Stomach (tissue), 9 donors: Measurements from ENCODE around the gene CAPN7. TPM values are rescaled to one million over a fixed set of nuclear protein-coding genes. Genes with fewer than 3 reads are reported as not detected.
"Not testable (repeated sequence)": the region's sequence is repeated elsewhere in the genome, so short reads cannot be mapped to it uniquely, and the experiment has no call there.

Source experiments
- DNase-seq, 2 donors: peaks; one replicate each; pipeline versions ENCODE4 v3.0.0 to v3.0.0-alpha.2; 2013 to 2019
- H3K27ac ChIP-seq, 5 donors: fragments of 200-600 bp in 4 of 5; sonication (generic) in 4 of 5; one replicate each; pipeline ENCODE4 v1.5.1; 2013 to 2019; ENCODE audit warnings: mild to moderate bottlenecking in 1 of 5, moderate library complexity in 1 of 5
- H3K27me3 ChIP-seq, 3 donors: fragments of 200-600 bp; sonication (generic); one replicate each; pipeline ENCODE4 v1.5.1; 2017 to 2019; ENCODE audit warnings: mixed run types in 1 of 3
- H3K36me3 ChIP-seq, 4 donors: fragments of 200-600 bp; sonication (generic); 1 replicate in 3 of 4; 2 replicates in 1 of 4; pipeline ENCODE4 v1.5.1; 2016 to 2019
- H3K4me1 ChIP-seq, 4 donors: fragments of 200-600 bp; sonication (generic); one replicate each; pipeline ENCODE4 v1.5.1; 2016 to 2019
- H3K4me3 ChIP-seq, 4 donors: fragments of 200-600 bp; sonication (generic) in 3 of 4; one replicate each; pipeline ENCODE4 v1.5.1; 2016 to 2019; ENCODE audit warnings: mild to moderate bottlenecking in 1 of 4
- H3K9me3 ChIP-seq, 4 donors: fragments of 200-600 bp; sonication (generic); one replicate each; pipeline ENCODE4 v1.5.1; 2016 to 2019
- EP300 ChIP-seq: sonication (generic); formaldehyde crosslinking; IDR thresholded peaks from one replicate; pipeline ENCODE4 v1.6.1; 2017; ENCODE audit warnings: antibody characterized with exemption
- POLR2A ChIP-seq, 4 donors: fragments of 450-650 bp; IDR thresholded peaks; one replicate each; pipeline ENCODE4 v1.6.1; 2016; ENCODE audit warnings: antibody characterized with exemption in 4 of 4, control low read depth in 2 of 4, mild to moderate bottlenecking in 1 of 4, moderate library complexity in 1 of 4
- POLR2AphosphoS5 ChIP-seq, 3 donors: sonication (generic); formaldehyde crosslinking; IDR thresholded peaks; one replicate each; pipeline ENCODE4 v1.6.1; 2016; ENCODE audit warnings: antibody characterized with exemption in 3 of 3
- WGBS, 5 donors: extraction: QIAGEN DNeasy Blood & Tissue Kit in 3 of 5; methylation state at CpG; one replicate each; pipeline versions ENCODE4 v1.1.5 to v1.1.7; 2013 to 2018; 5-methylcytosine and 5-hydroxymethylcytosine counted together
- intact Hi-C: fragments of 100-400 bp; cut with DNase I; formaldehyde crosslinking; loops from one replicate; pipeline ENCODE4 v1.15.1; 2023; ENCODE audit warnings: low total_unique reads
- polyA plus RNA-seq, 3 donors: library from polyadenylated mRNA; stranded (reverse); fragments of 200-250 nt; gene quantifications; one replicate each; pipeline ENCODE4 v1.2.3, GENCODE V29; 2013
- total RNA-seq, 5 donors: library from RNA; depleted of rRNA; stranded (reverse); fragments of >200 nt; gene quantifications; one replicate each; pipeline versions ENCODE4 v1.1.0 to v1.2.3, GENCODE V29; 2014 to 2016
- TF ChIP-seq, protein P1 (sequence below), 7 experiments: fragments of 450-650 bp in 4 of 7; fragments of 200-600 bp in 3 of 7; sonication (generic) in 3 of 7; IDR thresholded peaks; one replicate each; pipeline ENCODE4 v1.5.1; 2016 to 2019; ENCODE audit warnings: antibody characterized with exemption in 7 of 7, control low read depth in 2 of 7, mild to moderate bottlenecking in 1 of 7
- donor health status: healthy with polysubstance abuse.
- donor health status: Bipolar disorder and iron deficiency.
- donor health status: healthy.

Gene CAPN7
- total and polyA plus RNA-seq, 8 donors, result 7.7 to 483 (median 75.0) TPM

DNA sequence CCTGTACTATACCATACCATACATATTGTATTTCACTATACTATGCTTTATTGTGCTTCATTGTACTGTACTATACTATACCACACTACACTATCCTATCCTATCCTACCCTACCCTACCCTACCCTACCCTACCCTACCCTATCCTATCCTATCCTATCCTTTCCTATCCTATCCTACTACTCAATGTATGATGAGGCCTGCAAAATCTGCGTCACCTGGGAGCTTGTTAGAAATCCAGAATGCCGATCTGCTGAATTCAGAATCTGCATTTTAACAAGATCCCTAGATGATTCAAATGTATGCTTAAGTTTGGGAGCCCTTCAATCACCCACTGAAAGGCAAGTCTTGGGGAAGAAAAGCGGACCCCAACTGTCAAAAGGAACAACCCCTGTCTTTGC is 45.4 kb upstream of the CAPN7 start:
- no peaks in the 10 kb centered on the region for H3K36me3 ChIP-seq
- peaks cover 0 to 15% (median 0%) of the 10 kb centered on the region in 3 donors for H3K27me3 ChIP-seq
- no peak for DNase-seq
- H3K27ac ChIP-seq, result no peak overlapping the region
- TF ChIP-seq, protein P1, sequence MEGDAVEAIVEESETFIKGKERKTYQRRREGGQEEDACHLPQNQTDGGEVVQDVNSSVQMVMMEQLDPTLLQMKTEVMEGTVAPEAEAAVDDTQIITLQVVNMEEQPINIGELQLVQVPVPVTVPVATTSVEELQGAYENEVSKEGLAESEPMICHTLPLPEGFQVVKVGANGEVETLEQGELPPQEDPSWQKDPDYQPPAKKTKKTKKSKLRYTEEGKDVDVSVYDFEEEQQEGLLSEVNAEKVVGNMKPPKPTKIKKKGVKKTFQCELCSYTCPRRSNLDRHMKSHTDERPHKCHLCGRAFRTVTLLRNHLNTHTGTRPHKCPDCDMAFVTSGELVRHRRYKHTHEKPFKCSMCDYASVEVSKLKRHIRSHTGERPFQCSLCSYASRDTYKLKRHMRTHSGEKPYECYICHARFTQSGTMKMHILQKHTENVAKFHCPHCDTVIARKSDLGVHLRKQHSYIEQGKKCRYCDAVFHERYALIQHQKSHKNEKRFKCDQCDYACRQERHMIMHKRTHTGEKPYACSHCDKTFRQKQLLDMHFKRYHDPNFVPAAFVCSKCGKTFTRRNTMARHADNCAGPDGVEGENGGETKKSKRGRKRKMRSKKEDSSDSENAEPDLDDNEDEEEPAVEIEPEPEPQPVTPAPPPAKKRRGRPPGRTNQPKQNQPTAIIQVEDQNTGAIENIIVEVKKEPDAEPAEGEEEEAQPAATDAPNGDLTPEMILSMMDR (IDR thresholded peaks at IDR 0.05), result no peak
- TF ChIP-seq POLR2A (IDR thresholded peaks at IDR 0.05), result no peak
- intact Hi-C loops, result no loop called here
- no peaks in the 10 kb centered on the region for H3K4me1 ChIP-seq
- 63 to 88% (median 76%) methylated on average over 3 of the region's 3 CpGs for WGBS, 5 donors
- no peak overlapping the region for H3K4me3 ChIP-seq
- H3K9me3 ChIP-seq, result no peaks in the 10 kb centered on the region

DNA sequence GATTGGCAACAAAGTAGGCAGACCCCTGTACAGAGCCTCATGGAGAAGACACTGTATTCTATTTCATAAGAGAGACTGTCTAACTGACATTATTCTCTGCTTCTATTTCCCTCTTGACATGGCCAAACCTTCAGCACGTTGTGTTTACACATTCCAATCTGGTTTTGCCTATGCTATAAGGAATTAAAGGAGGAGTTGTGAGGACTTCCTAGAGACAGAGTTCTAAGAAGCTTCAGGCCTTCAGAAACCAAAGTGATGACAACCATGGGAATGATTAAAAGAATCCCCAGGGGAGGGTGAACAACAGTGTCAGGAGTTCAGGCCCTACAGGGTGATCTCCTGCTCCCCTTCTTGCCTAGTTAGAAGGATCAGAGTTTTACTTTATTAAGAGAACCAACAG is 44.9 kb upstream of the CAPN7 start:
- no peak for TF ChIP-seq POLR2A (IDR thresholded peaks at IDR 0.05)
- peaks cover 0 to 10% (median 0%) of the 10 kb centered on the region in 3 donors for H3K27me3 ChIP-seq
- no peak for DNase-seq
- H3K4me1 ChIP-seq, result no peaks in the 10 kb centered on the region
- no peak overlapping the region for H3K27ac ChIP-seq
- no peak overlapping the region for H3K4me3 ChIP-seq
- no peaks in the 10 kb centered on the region for H3K9me3 ChIP-seq
- 34 to 53% (median 42%) methylated on average over 1 of the region's 1 CpG for WGBS, 5 donors
- H3K36me3 ChIP-seq, result no peaks in the 10 kb centered on the region
- intact Hi-C loops, result no loop called here

DNA sequence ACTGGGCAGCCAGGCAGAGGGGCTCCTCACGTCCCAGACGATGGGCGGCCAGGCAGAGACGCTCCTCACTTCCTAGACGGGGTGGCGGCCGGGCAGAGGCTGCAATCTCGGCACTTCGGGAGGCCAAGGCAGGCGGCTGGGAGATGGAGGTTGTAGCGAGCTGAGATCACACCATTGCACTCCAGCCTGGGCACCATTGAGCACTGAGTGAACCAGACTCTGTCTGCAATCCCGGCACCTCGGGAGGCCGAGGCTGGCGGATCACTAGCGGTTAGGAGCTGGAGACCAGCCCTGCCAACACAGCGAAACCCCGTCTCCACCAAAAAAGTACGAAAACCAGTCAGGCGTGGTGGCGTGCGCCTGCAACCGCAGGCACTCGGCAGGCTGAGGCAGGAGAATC is 42.4 kb upstream of the CAPN7 start:
- DNase-seq, result not testable (repeated sequence)
- 84 to 94% (median 94%) methylated on average over 5 to 20 of the region's 24 CpGs for WGBS, 5 donors

DNA sequence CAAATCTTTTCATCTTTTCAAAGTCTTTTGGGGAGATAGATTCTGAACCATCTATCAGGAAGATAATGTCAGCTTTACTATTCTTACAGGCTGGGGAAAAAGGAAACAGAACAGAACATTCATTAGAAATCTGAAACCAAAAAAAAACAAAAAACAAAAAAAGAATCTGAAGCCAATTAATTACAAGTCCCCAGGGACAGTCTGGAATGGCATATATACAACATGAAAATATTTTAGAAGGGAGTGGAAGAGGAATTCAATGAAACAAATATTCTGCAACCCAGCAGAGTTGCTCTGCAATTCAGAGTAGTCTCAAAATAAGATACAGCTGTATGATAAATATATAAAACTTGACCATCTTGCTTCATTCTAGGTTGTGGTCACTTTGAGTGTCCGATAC is 41.7 kb upstream of the CAPN7 start:
- DNase-seq, result no peak

More for the DNA sequence above, 42.4 kb upstream of the CAPN7 start:
- H3K27me3 ChIP-seq, H3K27ac ChIP-seq, H3K4me1 ChIP-seq, H3K36me3 ChIP-seq, H3K9me3 ChIP-seq, intact Hi-C loops, H3K4me3 ChIP-seq: not testable (repeated sequence)

DNA sequence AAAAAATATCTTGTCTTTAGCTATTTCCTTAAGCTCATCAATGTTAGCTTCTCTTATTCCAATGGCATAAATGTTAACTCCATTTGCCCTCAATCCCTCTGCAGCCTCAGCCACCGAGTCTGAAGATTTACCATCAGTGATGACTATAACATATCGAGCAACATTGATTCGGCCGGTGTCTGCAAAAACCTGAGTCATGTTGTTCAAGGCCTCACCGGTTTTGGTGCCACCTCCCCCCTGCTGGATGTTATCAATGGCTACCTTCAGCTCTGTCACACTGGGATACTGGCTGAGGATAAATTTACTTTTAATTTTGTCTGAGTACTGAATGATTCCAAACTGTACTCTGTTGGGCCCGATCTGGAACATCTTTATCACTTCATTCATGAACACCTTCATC is 41.0 kb upstream of the CAPN7 start:
- WGBS, 5 donors, result 91 to 95% (median 92%) methylated on average over 6 of the region's 6 CpGs
- no peaks in the 10 kb centered on the region for H3K9me3 ChIP-seq
- no peaks in the 10 kb centered on the region for H3K36me3 ChIP-seq
- TF ChIP-seq POLR2A (IDR thresholded peaks at IDR 0.05) (no peak), EP300 (no peak), POLR2AphosphoS5 (IDR thresholded peaks at IDR 0.05) (no peak)
- TF ChIP-seq, protein P1 (IDR thresholded peaks at IDR 0.05), result no peak
- H3K27me3 ChIP-seq, result no peaks in the 10 kb centered on the region
- intact Hi-C loops, result no loop called here
- no peak for DNase-seq
- H3K27ac ChIP-seq, result no peak overlapping the region
- H3K4me3 ChIP-seq, result no peak overlapping the region
- no peaks in the 10 kb centered on the region for H3K4me1 ChIP-seq

More for the DNA sequence above, 41.7 kb upstream of the CAPN7 start:
- no peak overlapping the region for H3K27ac ChIP-seq
- H3K4me3 ChIP-seq, result no peak overlapping the region
- no peaks in the 10 kb centered on the region for H3K27me3 ChIP-seq
- H3K4me1 ChIP-seq, result no peaks in the 10 kb centered on the region
- WGBS, 5 donors, result 81 to 91% (median 86%) methylated on average over 1 of the region's 1 CpG
- no peak for TF ChIP-seq POLR2AphosphoS5 (IDR thresholded peaks at IDR 0.05)
- no peak for TF ChIP-seq POLR2A (IDR thresholded peaks at IDR 0.05)
- TF ChIP-seq, protein P1 (IDR thresholded peaks at IDR 0.05), result no peak
- no peak for TF ChIP-seq EP300
- intact Hi-C loops, result no loop called here
- H3K9me3 ChIP-seq, result no peaks in the 10 kb centered on the region
- H3K36me3 ChIP-seq, result no peaks in the 10 kb centered on the region

DNA sequence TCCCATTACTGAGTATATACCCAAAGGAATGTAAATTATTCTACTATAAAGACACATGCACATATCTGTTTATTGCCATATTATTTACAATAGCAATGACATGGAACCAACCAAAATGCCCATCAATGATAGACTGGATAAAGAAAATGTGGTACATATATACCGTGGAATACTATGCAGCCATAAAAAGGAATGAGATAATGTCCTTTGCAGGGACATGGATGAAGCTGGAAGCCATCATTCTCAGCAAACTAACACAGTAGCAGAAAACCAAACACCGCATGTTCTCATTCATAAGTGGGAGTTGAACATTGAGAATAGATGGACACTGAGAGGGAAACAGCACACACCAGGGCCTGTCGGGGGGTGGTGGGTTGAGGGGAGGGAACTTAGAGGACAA is 39.7 kb upstream of the CAPN7 start:
- H3K4me3 ChIP-seq, DNase-seq, intact Hi-C loops, H3K4me1 ChIP-seq, H3K9me3 ChIP-seq, H3K27ac ChIP-seq, H3K27me3 ChIP-seq, H3K36me3 ChIP-seq: not testable (repeated sequence)
- 85 to 93% (median 90%) methylated on average over 3 of the region's 3 CpGs for WGBS, 5 donors
